Panc1 (cell line): ENCODE results near the gene CUL5. TPM values are rescaled to one million over a fixed set of nuclear protein-coding genes. Genes with fewer than 3 reads are reported as not detected.
"Not testable (repeated sequence)": the region's sequence is repeated elsewhere in the genome, so short reads cannot be mapped to it uniquely, and the experiment has no call there.

Experiments used
- ATAC-seq: fragments of 200-7000 bp; cut with Tn5 transposase; 2 replicates; pipeline ENCODE4 v1.9.1; 2020; ENCODE audit warnings: mild to moderate bottlenecking, moderate library complexity
- BruUV-seq: library from RNA; stranded (reverse); fragments of 400-500 nt; replicated peaks from 2 replicates; lab custom pipeline; 2021; lab: Mats Ljungman, UMichigan
- CTCF ChIA-PET: fragments of 300-600 bp; sonication (Branson Sonifier 250); formaldehyde crosslinking; loops from one replicate; lab custom pipeline; 2022; ENCODE audit warnings: antibody characterized with exemption; lab: Charles Lee
- POLR2A ChIA-PET: fragments of 300-600 bp; sonication (Branson Sonifier 250); formaldehyde crosslinking; loops from one replicate; lab custom pipeline; 2022; ENCODE audit warnings: antibody characterized with exemption; lab: Charles Lee
- DNase-seq: peaks from one replicate; pipeline ENCODE4 v3.0.0-alpha.2; 2010; ENCODE audit warnings: low read depth, low spot score
- H3K27ac ChIP-seq: 2 replicates; pipeline ENCODE4 v1.5.1; 2011; ENCODE audit warnings: mild to moderate bottlenecking, low read length, inconsistent platforms
- H3K27me3 ChIP-seq: fragments of 200-500 bp; sonication (Bioruptor generic); 2 replicates; pipeline ENCODE4 v1.6.0; 2014; ENCODE audit warnings: low read length, inconsistent platforms; ENCODE audit not compliant: control insufficient read depth, insufficient read depth
- H3K36me3 ChIP-seq: fragments of 200-500 bp; sonication (Bioruptor generic); 2 replicates; pipeline ENCODE4 v1.5.1; 2014; ENCODE audit warnings: inconsistent platforms, mild to moderate bottlenecking, low read length, moderate library complexity; ENCODE audit not compliant: control insufficient read depth, insufficient read depth
- H3K4me1 ChIP-seq: 2 replicates; pipeline ENCODE4 v1.5.1; 2011; ENCODE audit warnings: inconsistent platforms, mild to moderate bottlenecking, low read length, moderate library complexity; ENCODE audit not compliant: control insufficient read depth, insufficient read depth
- H3K4me3 ChIP-seq, 2 experiments: 2 replicates each; pipeline ENCODE4 v1.5.1; 2011 to 2012; ENCODE audit warnings: low read depth in 2 of 2, low read length in 2 of 2, mild to moderate bottlenecking in 2 of 2, inconsistent platforms in 1 of 2, moderate library complexity in 1 of 2
- H3K9me3 ChIP-seq: fragments of 200-500 bp; sonication (Bioruptor generic); 2 replicates; pipeline ENCODE4 v1.5.1; 2014; ENCODE audit warnings: low read depth, mild to moderate bottlenecking, inconsistent platforms, low read length, moderate library complexity; ENCODE audit not compliant: control insufficient read depth, insufficient read depth
- POLR2AphosphoS5 ChIP-seq: IDR thresholded peaks from 2 replicates; pipeline ENCODE4 v1.6.1; 2012; ENCODE audit warnings: mild to moderate bottlenecking, low read depth, low read length, moderate library complexity
- REST ChIP-seq, 2 experiments: IDR thresholded peaks; 2 replicates each; pipeline ENCODE4 v1.6.1; 2011 to 2012; ENCODE audit warnings: low read depth in 2 of 2, control low read depth in 1 of 2, low read length in 1 of 2, mild to moderate bottlenecking in 1 of 2, moderate library complexity in 1 of 2; ENCODE audit not compliant: insufficient read depth in 1 of 2
- SIN3A ChIP-seq: IDR thresholded peaks from 2 replicates; pipeline ENCODE4 v1.6.1; 2012; ENCODE audit warnings: low read depth, mild to moderate bottlenecking, low read length, moderate library complexity, borderline replicate concordance; ENCODE audit not compliant: insufficient read depth
- TCF7L2 ChIP-seq: IDR thresholded peaks from 2 replicates; pipeline ENCODE4 v1.6.1; 2011; ENCODE audit warnings: mild to moderate bottlenecking, low read depth, low read length, inconsistent platforms
- in situ Hi-C: cut with HindIII; loops from 2 replicates; pipeline ENCODE4 v1.10.0; 2016; ENCODE audit warnings: low sequenced_read_pairs, low pct_unique_long_range_greater_than_20kb
- intact Hi-C: fragments of 100-400 bp; cut with micrococcal nuclease; formaldehyde crosslinking; loops from one replicate; pipeline ENCODE4 v1.10.0; 2022; ENCODE audit not compliant: unreplicated experiment
- total RNA-seq: library from RNA; stranded (reverse); gene quantifications from one replicate; pipeline ENCODE4 v1.2.1, GENCODE V29; 2021; ENCODE audit not compliant: unreplicated experiment
- TF ChIP-seq, protein P1 (sequence below): fragments of 450-650 bp; IDR thresholded peaks from 2 replicates; pipeline ENCODE4 v1.5.1; 2017; ENCODE audit warnings: mild to moderate bottlenecking

CUL5 gene
- total RNA-seq, 1 experiment from 2014 or later: 56.5 TPM

GRCh38 chr11:108031604-108032003 is 22.9 kb downstream of the CUL5 start:
- intact Hi-C loops, in situ Hi-C loops, POLR2A ChIA-PET, ATAC-seq, H3K36me3 ChIP-seq, DNase-seq, CTCF ChIA-PET, H3K27ac ChIP-seq, H3K4me1 ChIP-seq, H3K9me3 ChIP-seq, H3K4me3 ChIP-seq, H3K27me3 ChIP-seq, BruUV-seq: not testable (repeated sequence)

- DNase-seq (no peak), ATAC-seq (no peak)
- H3K4me1 ChIP-seq: no peaks in the 10 kb centered on the region
- intact Hi-C loops (no loop called here), in situ Hi-C loops (no loop called here)
- POLR2A ChIA-PET: no interaction called here
- no peak overlapping the region for H3K27ac ChIP-seq
- CTCF ChIA-PET: no interaction called here
- H3K9me3 ChIP-seq: no peaks in the 10 kb centered on the region
- BruUV-seq: no TSS peak
- no peak overlapping the region for H3K4me3 ChIP-seq
- no peaks in the 10 kb centered on the region for H3K27me3 ChIP-seq
- no peaks in the 10 kb centered on the region; the same call in 1 of the 2 replicates for H3K36me3 ChIP-seq
- TF ChIP-seq POLR2AphosphoS5: no peak
- TF ChIP-seq TCF7L2: no peak
- TF ChIP-seq REST (IDR thresholded peaks at IDR 0.05; ENCODE audit: insufficient read depth in 1 of 2, low read depth in 2 of 2, low read length in 1 of 2): no peak
- no peak for TF ChIP-seq SIN3A
- TF ChIP-seq, protein P1, sequence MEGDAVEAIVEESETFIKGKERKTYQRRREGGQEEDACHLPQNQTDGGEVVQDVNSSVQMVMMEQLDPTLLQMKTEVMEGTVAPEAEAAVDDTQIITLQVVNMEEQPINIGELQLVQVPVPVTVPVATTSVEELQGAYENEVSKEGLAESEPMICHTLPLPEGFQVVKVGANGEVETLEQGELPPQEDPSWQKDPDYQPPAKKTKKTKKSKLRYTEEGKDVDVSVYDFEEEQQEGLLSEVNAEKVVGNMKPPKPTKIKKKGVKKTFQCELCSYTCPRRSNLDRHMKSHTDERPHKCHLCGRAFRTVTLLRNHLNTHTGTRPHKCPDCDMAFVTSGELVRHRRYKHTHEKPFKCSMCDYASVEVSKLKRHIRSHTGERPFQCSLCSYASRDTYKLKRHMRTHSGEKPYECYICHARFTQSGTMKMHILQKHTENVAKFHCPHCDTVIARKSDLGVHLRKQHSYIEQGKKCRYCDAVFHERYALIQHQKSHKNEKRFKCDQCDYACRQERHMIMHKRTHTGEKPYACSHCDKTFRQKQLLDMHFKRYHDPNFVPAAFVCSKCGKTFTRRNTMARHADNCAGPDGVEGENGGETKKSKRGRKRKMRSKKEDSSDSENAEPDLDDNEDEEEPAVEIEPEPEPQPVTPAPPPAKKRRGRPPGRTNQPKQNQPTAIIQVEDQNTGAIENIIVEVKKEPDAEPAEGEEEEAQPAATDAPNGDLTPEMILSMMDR: no peak
Observed at GRCh38 chr11:108032800-108033199, 24.1 kb downstream of the CUL5 start.

GRCh38 chr11:108034034-108034433 is 25.3 kb downstream of the CUL5 start:
- Histone ChIP-seq H3K27ac (no peak overlapping the region), H3K9me3 (no peaks in the 10 kb centered on the region), H3K27me3 (no peaks in the 10 kb centered on the region), H3K4me1 (no peaks in the 10 kb centered on the region), H3K36me3 (no peaks in the 10 kb centered on the region; the same call in 1 of the 2 replicates), H3K4me3 (no peak overlapping the region)
- in situ Hi-C loops: no loop called here
- ATAC-seq (no peak), DNase-seq (no peak)
- TF ChIP-seq, protein P1: no peak
- no peak for TF ChIP-seq POLR2AphosphoS5
- TF ChIP-seq SIN3A: no peak
- TF ChIP-seq TCF7L2: no peak
- TF ChIP-seq REST (IDR thresholded peaks at IDR 0.05; ENCODE audit: insufficient read depth in 1 of 2, low read depth in 2 of 2, low read length in 1 of 2): no peak
- POLR2A ChIA-PET: no interaction called here
- CTCF ChIA-PET: no interaction called here
- no TSS peak for BruUV-seq
- intact Hi-C loops: no loop called here
